Smooth muscle cell (in vitro differentiated cells): ENCODE data around the gene PKP1. TPM values are rescaled to one million over a fixed set of nuclear protein-coding genes. Genes with fewer than 3 reads are reported as not detected.

Experiments used
- DNase-seq: peaks from one replicate; lab custom pipeline; 2025; ENCODE audit not compliant: unreplicated experiment; lab: John Stamatoyannopoulos, UW
- H2AFZ ChIP-seq: fragments of 200-600 bp; sonication (generic); 2 replicates; pipeline ENCODE4 v1.6.0; 2016; ENCODE audit warnings: antibody characterized with exemption, low read depth, mild to moderate bottlenecking
- H3F3A ChIP-seq: fragments of 200-600 bp; sonication (generic); 2 replicates; pipeline ENCODE4 v1.6.0; 2017; ENCODE audit warnings: antibody characterized with exemption, low read depth
- H3K27ac ChIP-seq: fragments of 200-600 bp; sonication (generic); 2 replicates; pipeline ENCODE4 v1.5.1; 2016; ENCODE audit warnings: low read depth, mild to moderate bottlenecking
- H3K27me3 ChIP-seq: fragments of 200-600 bp; sonication (generic); 2 replicates; pipeline ENCODE4 v1.6.1; 2016; ENCODE audit warnings: low read depth, mild to moderate bottlenecking
- H3K36me3 ChIP-seq: fragments of 200-600 bp; sonication (generic); 2 replicates; pipeline ENCODE4 v1.5.1; 2016; ENCODE audit warnings: low read depth
- H3K4me1 ChIP-seq: fragments of 200-600 bp; sonication (generic); 2 replicates; pipeline ENCODE4 v1.5.1; 2016; ENCODE audit warnings: low read depth
- H3K4me2 ChIP-seq: fragments of 200-600 bp; sonication (generic); 2 replicates; pipeline ENCODE4 v1.6.0; 2016; ENCODE audit warnings: mild to moderate bottlenecking
- H3K4me3 ChIP-seq: fragments of 200-600 bp; sonication (generic); 2 replicates; pipeline ENCODE4 v1.5.1; 2016; ENCODE audit warnings: mild to moderate bottlenecking
- H3K79me2 ChIP-seq: fragments of 200-600 bp; sonication (generic); 2 replicates; pipeline ENCODE4 v1.6.0; 2016; ENCODE audit warnings: low read depth, mild to moderate bottlenecking
- H3K9ac ChIP-seq: fragments of 200-600 bp; sonication (generic); 2 replicates; pipeline ENCODE4 v1.6.0; 2016; ENCODE audit warnings: low read depth
- H3K9me3 ChIP-seq: fragments of 200-600 bp; sonication (generic); replicated peaks from 2 replicates; pipeline ENCODE4 v1.5.1; 2016; ENCODE audit warnings: low read depth
- H4K20me1 ChIP-seq: fragments of 200-600 bp; sonication (generic); 2 replicates; pipeline ENCODE4 v1.6.0; 2016; ENCODE audit warnings: low read depth
- CTCF ChIP-seq: fragments of 200-600 bp; sonication (generic); IDR thresholded peaks from 2 replicates; pipeline ENCODE4 v1.5.1; 2017; ENCODE audit warnings: borderline replicate concordance, mild to moderate bottlenecking, antibody characterized with exemption; ENCODE audit not compliant: insufficient read depth, poor library complexity, severe bottlenecking
- WGBS: methylation state at CpG from one replicate; pipeline ENCODE4 v1.1.7; 2016; ENCODE audit warnings: low lambda C conversion rate; 5-methylcytosine and 5-hydroxymethylcytosine counted together
- polyA plus RNA-seq: library from polyadenylated mRNA; unstranded; fragments of >200 nt; fragmentation: Nextera tagmentation; extraction: Ambion mirVana; gene quantifications from 2 replicates; pipeline ENCODE4 v1.2.1, GENCODE V29; 2016
- total RNA-seq: library from RNA; depleted of rRNA; stranded (reverse); fragments of >200 nt; gene quantifications from 2 replicates; pipeline ENCODE4 v1.2.3, GENCODE V29; 2014

The PKP1 gene
- total and polyA plus RNA-seq, 2 experiments from 2014 or later: 26.9 to 52.5 TPM

- no peak for DNase-seq
- Histone ChIP-seq H3K9me3 (no peaks in the 10 kb centered on the region), H3F3A (no peaks in the 10 kb centered on the region), H3K27me3 (no peaks in the 10 kb centered on the region), H3K4me3 (no peak overlapping the region), H4K20me1 (no peaks in the 10 kb centered on the region), H2AFZ (no peak overlapping the region), H3K9ac (no peak overlapping the region), H3K27ac (no peak overlapping the region), H3K36me3 (no peaks in the 10 kb centered on the region), H3K79me2 (no peaks in the 10 kb centered on the region), H3K4me1 (no peaks in the 10 kb centered on the region), H3K4me2 (no peak overlapping the region)
- TF ChIP-seq CTCF: no peak
- WGBS: 86% methylated on average over 15 of the region's 15 CpGs
These were observed 35.4 kb downstream of the PKP1 start for GRCh38 chr1:201318504-201319340.

- Histone ChIP-seq H3K27me3 (no peaks in the 10 kb centered on the region), H3K9me3 (no peaks in the 10 kb centered on the region), H3K4me2 (no peak overlapping the region), H3K4me3 (no peak overlapping the region), H3K36me3 (no peaks in the 10 kb centered on the region), H3K4me1 (no peaks in the 10 kb centered on the region), H4K20me1 (no peaks in the 10 kb centered on the region), H3K9ac (no peak overlapping the region), H2AFZ (no peak overlapping the region), H3K79me2 (no peaks in the 10 kb centered on the region), H3K27ac (no peak overlapping the region), H3F3A (no peaks in the 10 kb centered on the region)
- DNase-seq: no peak
- TF ChIP-seq CTCF: no peak
- 97% methylated on average over 6 of the region's 6 CpGs for whole genome bisulfite sequencing
These were observed 36.3 kb downstream of the PKP1 start for GRCh38 chr1:201319631-201320030.

GRCh38 chr1:201320168-201320788 is 37.0 kb downstream of the PKP1 start:
- no peak for DNase-seq
- no peaks in the 10 kb centered on the region for H3K36me3 ChIP-seq
- H3K27ac ChIP-seq: no peak overlapping the region
- WGBS: 95% methylated on average over 11 of the region's 12 CpGs
- no peak overlapping the region for H3K4me3 ChIP-seq
- no peaks in the 10 kb centered on the region for H3K27me3 ChIP-seq
- H4K20me1 ChIP-seq: no peaks in the 10 kb centered on the region
- H3K4me1 ChIP-seq: no peaks in the 10 kb centered on the region
- H3K4me2 ChIP-seq: no peak overlapping the region
- no peaks in the 10 kb centered on the region for H3K9me3 ChIP-seq
- no peak overlapping the region for H2AFZ ChIP-seq
- no peak overlapping the region for H3K9ac ChIP-seq
- no peak for TF ChIP-seq CTCF
- H3F3A ChIP-seq: no peaks in the 10 kb centered on the region
- H3K79me2 ChIP-seq: no peaks in the 10 kb centered on the region
